SJCRH30 (cell line): ENCODE data around the gene C19orf25. TPM values are rescaled to one million over a fixed set of nuclear protein-coding genes. Genes with fewer than 3 reads are reported as not detected.
"Not testable (repeated sequence)": the region's sequence is repeated elsewhere in the genome, so short reads cannot be mapped to it uniquely, and the experiment has no call there.

Experiments used
- DNase-seq, 2 experiments: peaks; one replicate each; pipeline ENCODE4 v3.0.0-alpha.2; 2015 to 2020
- H3K27ac ChIP-seq: fragments of 250-450 bp; sonication (Bioruptor Pico); 2 replicates; pipeline ENCODE4 v1.5.1; 2020; ENCODE audit warnings: mild to moderate bottlenecking, moderate library complexity
- H3K27me3 ChIP-seq: fragments of 250-450 bp; sonication (Bioruptor Pico); 2 replicates; pipeline ENCODE4 v1.5.1; 2020; ENCODE audit warnings: mild to moderate bottlenecking, moderate library complexity
- H3K36me3 ChIP-seq: fragments of 250-450 bp; sonication (Bioruptor Pico); 2 replicates; pipeline ENCODE4 v1.5.1; 2020; ENCODE audit warnings: mild to moderate bottlenecking, moderate library complexity
- H3K4me1 ChIP-seq: fragments of 250-450 bp; sonication (Bioruptor Pico); 2 replicates; pipeline ENCODE4 v1.5.1; 2020; ENCODE audit warnings: mild to moderate bottlenecking, moderate library complexity
- H3K4me3 ChIP-seq: fragments of 250-450 bp; sonication (Bioruptor Pico); 2 replicates; pipeline ENCODE4 v1.5.1; 2020; ENCODE audit warnings: mild to moderate bottlenecking, moderate library complexity
- H3K9me3 ChIP-seq: fragments of 250-450 bp; sonication (Bioruptor Pico); replicated peaks from 2 replicates; pipeline ENCODE4 v1.5.1; 2020; ENCODE audit warnings: mild to moderate bottlenecking, moderate library complexity
- total RNA-seq: library from RNA; depleted of rRNA; stranded (reverse); fragments of >200 nt; shearing (Covaris generic); gene quantifications from 2 replicates; pipeline ENCODE4 v1.2.3, GENCODE V29; 2014

Gene C19orf25
- total RNA-seq, 1 experiment from 2014 or later: 26.6 TPM

- H3K4me1 ChIP-seq: peaks cover 17% of the 10 kb centered on the region; the same call in 1 of the 2 replicates
- H3K36me3 ChIP-seq: no peaks in the 10 kb centered on the region
- peaks cover 17% of the 10 kb centered on the region for H3K27me3 ChIP-seq
- H3K9me3 ChIP-seq: no peaks in the 10 kb centered on the region
- H3K27ac ChIP-seq: no peak within 1 kb of the TSS
- peak; percentile 74 to 75 for DNase-seq
- peak within 1 kb of the TSS; percentile 36 for H3K4me3 ChIP-seq
Measured at GRCh38 chr19:1449467-1450442, 29.3 kb downstream of the C19orf25 start, which contains the start of gene APC2. Gene APC2, plus strand, starts transcription at chr19:1450121. Its CDS starts 2,881 bp downstream, at chr19:1453002.

- DNase-seq: no peak
- peaks cover 9% of the 10 kb centered on the region; the same call in 1 of the 2 replicates for H3K4me1 ChIP-seq
- no peak overlapping the region for H3K4me3 ChIP-seq
- H3K9me3 ChIP-seq: no peaks in the 10 kb centered on the region
- peaks cover 17% of the 10 kb centered on the region for H3K27me3 ChIP-seq
- no peak overlapping the region for H3K27ac ChIP-seq
- peaks cover 5% of the 10 kb centered on the region for H3K36me3 ChIP-seq
Measured at GRCh38 chr19:1447944-1448343, 31.1 kb downstream of the C19orf25 start.

GRCh38 chr19:1447504-1447903 is 31.5 kb downstream of the C19orf25 start:
- Histone ChIP-seq H3K27me3 (peaks cover 17% of the 10 kb centered on the region), H3K4me3 (no peak overlapping the region), H3K27ac (no peak overlapping the region), H3K36me3 (peaks cover 10% of the 10 kb centered on the region), H3K4me1 (peaks cover 5% of the 10 kb centered on the region; the same call in 1 of the 2 replicates), H3K9me3 (no peaks in the 10 kb centered on the region)
- DNase-seq: no peak

DNA sequence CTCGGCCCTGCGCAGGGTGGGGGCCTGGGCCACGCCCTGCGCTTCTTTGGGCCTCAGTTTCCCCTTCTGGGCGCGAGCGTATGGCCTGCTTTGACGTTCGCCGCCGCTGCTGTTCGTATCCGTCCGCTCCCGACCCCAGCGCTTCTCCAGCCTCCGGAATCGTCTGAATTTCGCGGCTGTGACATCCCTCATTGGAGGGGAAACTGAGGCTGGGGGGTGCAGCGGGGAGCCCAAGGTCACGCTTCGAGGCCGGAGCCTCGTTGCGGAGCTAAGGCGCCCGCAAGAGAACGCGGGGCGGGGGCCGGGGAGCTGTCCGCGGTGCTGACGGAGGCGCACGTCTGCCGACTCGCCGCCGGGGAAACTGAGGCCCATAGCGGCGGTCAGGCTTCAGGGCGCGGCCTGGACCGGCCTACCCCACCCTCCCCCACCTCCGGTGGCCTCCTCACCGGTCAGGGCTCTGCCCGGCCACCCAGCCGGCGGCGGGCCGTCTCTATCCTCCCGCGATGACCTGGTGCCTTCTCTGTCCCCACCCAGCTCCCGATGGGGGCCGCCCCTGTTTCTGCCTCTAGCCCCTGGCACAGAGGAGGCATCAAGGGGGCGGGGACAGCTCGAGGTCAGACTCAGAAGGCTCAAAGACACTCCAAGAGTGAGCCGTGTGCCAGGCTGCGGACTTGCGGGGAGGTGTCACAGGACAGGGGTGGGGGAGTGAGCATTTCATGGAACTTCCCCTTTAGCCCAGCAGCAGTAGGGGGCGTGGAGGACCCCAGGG is 32.1 kb downstream of the C19orf25 start:
- Histone ChIP-seq H3K27ac (no peak overlapping the region), H3K36me3 (peaks cover 16% of the 10 kb centered on the region), H3K27me3 (peaks cover 15% of the 10 kb centered on the region), H3K4me1 (no peaks in the 10 kb centered on the region), H3K9me3 (no peaks in the 10 kb centered on the region), H3K4me3 (no peak overlapping the region)
- no peak for DNase-seq

DNA sequence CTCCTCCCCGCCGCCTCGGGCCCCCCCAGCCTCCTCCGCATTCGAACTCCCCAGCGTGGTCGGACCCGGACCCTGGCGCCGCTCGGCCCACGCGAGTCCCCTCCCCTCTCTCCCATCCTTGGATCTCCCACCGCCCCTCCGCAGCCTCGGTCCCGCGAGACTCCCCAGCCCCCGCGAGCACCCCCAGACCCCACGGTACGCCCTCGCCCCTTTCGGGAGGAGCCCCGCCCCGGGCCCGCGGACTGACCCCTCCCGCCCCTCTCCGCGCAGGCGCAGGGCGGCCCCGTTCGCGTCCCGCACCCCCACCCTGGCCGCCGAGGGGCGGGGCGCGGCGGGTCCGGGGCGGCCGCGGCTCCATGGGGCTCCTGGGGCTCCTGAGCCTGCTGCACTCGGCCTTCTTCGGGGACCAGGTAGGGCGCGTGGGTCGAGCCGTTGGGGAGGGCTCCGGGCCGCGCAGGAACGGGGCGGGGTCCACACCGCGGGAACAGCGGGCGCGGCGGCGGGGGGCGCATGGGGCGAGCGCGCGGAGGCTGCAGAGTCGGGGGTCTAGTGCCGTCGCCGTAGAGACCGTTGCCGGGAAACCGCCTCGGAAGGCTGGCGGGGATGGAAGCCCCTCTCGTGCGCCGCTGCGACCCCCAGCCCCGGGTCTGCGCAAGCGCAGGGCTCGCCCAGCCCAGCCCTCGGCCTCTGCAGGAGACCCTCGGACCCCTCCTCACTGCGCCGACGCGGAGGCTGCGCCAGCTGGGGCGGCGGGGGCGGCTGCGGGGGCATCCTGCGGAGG is 32.9 kb downstream of the C19orf25 start:
- no peak for DNase-seq
- Histone ChIP-seq H3K9me3 (no peaks in the 10 kb centered on the region), H3K36me3 (peaks cover 22% of the 10 kb centered on the region), H3K27ac (no peak overlapping the region), H3K4me1 (no peaks in the 10 kb centered on the region), H3K27me3 (peaks cover 9% of the 10 kb centered on the region; the same call in 1 of the 2 replicates), H3K4me3 (no peak overlapping the region)

GRCh38 chr19:1445185-1445931 is 33.7 kb downstream of the C19orf25 start:
- peaks cover 1% of the 10 kb centered on the region; the same call in 1 of the 2 replicates for H3K27me3 ChIP-seq
- no peaks in the 10 kb centered on the region for H3K4me1 ChIP-seq
- no peaks in the 10 kb centered on the region for H3K9me3 ChIP-seq
- H3K36me3 ChIP-seq: peaks cover 30% of the 10 kb centered on the region
- H3K4me3 ChIP-seq: no peak overlapping the region
- DNase-seq: peak in 1 of 2 experiments; percentile 53
- no peak overlapping the region for H3K27ac ChIP-seq

GRCh38 chr19:1441677-1442438 is 37.2 kb downstream of the C19orf25 start:
- Histone ChIP-seq H3K9me3 (no peaks in the 10 kb centered on the region), H3K36me3 (peaks cover 44% of the 10 kb centered on the region), H3K27ac (no peak overlapping the region), H3K4me1 (peaks cover 3% of the 10 kb centered on the region; the same call in 1 of the 2 replicates), H3K4me3 (no peak overlapping the region), H3K27me3 (no peaks in the 10 kb centered on the region)
- no peak for DNase-seq

DNA sequence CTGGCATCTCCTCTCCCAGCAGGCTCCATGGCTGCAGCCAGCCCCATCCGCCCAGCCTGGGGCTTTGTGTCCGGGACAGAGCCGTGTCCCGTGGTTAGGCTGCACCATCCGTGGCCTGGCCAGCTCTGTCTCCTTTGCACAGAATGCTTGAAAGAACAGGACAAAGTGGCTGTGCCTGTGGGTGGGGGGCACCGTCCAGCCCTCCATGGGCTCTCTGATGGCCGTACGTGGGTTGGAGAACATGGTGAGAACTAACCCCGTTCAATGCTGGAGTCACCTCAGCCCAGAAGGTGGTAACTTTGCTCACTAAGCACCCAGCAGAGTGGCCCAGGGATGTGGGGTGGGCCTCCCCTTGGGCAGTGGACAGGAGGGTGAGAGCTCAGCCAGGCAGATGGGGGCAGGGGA is 38.0 kb downstream of the C19orf25 start:
- Histone ChIP-seq H3K36me3 (peaks cover 44% of the 10 kb centered on the region), H3K9me3 (no peaks in the 10 kb centered on the region), H3K27ac (no peak overlapping the region), H3K4me1 (peaks cover 3% of the 10 kb centered on the region; the same call in 1 of the 2 replicates), H3K4me3 (no peak overlapping the region), H3K27me3 (no peaks in the 10 kb centered on the region)
- no peak for DNase-seq

DNA sequence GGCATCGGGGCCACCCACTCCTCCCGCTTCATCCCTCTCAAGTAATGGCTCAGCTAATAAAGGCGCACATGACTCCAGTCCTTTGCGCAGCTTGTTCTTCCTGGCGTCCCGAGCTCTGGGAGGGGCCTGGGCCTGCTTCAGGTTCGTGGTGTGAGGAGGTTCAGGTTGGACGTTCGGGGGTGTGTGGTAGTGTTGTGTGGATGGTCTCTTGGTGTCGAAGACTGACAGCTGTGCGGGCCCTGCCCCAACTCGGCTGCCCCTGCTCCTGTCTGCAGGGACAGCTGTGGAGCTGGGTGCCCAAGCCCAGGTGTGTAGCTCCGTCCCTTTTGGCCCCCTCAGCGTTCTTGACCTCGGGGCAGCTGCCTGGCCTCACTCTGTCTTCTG is 38.6 kb downstream of the C19orf25 start:
- Histone ChIP-seq H3K27ac (no peak overlapping the region), H3K27me3 (no peaks in the 10 kb centered on the region), H3K4me3 (no peak overlapping the region), H3K4me1 (peaks cover 3% of the 10 kb centered on the region; the same call in 1 of the 2 replicates), H3K9me3 (no peaks in the 10 kb centered on the region), H3K36me3 (peaks cover 44% of the 10 kb centered on the region)
- no peak for DNase-seq

- H3K4me1 ChIP-seq, H3K27me3 ChIP-seq, DNase-seq, H3K9me3 ChIP-seq: not testable (repeated sequence)
- Histone ChIP-seq H3K27ac (peak overlapping the region; percentile 93; the same call in 1 of the 2 replicates), H3K4me3 (peak overlapping the region; percentile 90), H3K36me3 (peaks cover 44% of the 10 kb centered on the region)
Measured at GRCh38 chr19:1439525-1440417, 39.2 kb downstream of the C19orf25 start.

DNA sequence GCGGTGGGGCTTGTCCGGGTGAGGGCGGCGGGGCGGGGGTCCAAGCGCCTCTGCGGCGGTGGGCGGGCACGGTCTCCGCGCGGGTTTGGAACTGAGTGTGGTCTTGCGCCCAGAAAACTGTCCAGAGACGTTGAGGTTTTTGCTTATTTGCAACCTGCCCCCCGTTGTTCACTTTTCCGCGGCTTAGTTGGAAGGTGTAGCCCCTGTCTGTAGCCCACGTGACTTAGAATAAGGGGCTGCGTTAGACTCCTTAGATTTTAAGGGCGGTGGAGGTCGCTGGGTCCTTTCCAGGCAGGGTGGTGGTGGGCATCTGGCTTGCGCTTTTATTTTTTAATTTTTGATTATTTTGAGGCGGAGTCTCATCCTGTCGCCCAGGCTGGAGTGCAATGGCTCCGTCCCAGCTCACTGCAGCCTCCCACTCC is 40.1 kb downstream of the C19orf25 start:
- peak overlapping the region; percentile 90 for H3K4me3 ChIP-seq
- peak overlapping the region; percentile 93 for H3K27ac ChIP-seq
- no peaks in the 10 kb centered on the region for H3K27me3 ChIP-seq
- H3K9me3 ChIP-seq: no peaks in the 10 kb centered on the region
- H3K36me3 ChIP-seq: peaks cover 50% of the 10 kb centered on the region
- no peak for DNase-seq
- peaks cover 3% of the 10 kb centered on the region; the same call in 1 of the 2 replicates for H3K4me1 ChIP-seq
